ENCODE data around the gene SENP7.

SENP7 gene

DNA sequence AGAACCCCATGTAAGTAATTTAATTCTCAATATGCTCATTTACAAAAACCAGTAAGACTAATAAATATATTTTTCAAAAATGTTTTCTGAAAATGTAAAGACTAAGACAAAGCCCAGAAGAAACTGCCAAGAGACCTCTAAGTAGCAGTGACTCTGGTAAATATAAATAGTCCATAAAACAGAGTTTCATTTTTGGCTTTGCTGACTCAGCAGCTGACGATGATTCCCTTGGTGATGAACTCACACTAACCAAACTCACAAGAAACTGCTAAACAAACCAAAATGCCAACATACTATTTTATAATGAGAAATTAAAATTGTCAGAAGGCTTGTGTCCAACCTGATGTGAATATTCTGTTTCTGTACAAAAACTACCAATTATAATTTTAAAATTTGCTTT lies 161.2 kb downstream of the SENP7 start:
- DNase-seq (ENCODE audit: low read depth in 2 of 2) = peak; percentile 2 to 51
- no peak overlapping the region for H3K4me3 ChIP-seq (replicated peaks in 1 of 2; ENCODE audit: low read depth in 2 of 2, low read length in 2 of 2)
- TF ChIP-seq, protein P1, sequence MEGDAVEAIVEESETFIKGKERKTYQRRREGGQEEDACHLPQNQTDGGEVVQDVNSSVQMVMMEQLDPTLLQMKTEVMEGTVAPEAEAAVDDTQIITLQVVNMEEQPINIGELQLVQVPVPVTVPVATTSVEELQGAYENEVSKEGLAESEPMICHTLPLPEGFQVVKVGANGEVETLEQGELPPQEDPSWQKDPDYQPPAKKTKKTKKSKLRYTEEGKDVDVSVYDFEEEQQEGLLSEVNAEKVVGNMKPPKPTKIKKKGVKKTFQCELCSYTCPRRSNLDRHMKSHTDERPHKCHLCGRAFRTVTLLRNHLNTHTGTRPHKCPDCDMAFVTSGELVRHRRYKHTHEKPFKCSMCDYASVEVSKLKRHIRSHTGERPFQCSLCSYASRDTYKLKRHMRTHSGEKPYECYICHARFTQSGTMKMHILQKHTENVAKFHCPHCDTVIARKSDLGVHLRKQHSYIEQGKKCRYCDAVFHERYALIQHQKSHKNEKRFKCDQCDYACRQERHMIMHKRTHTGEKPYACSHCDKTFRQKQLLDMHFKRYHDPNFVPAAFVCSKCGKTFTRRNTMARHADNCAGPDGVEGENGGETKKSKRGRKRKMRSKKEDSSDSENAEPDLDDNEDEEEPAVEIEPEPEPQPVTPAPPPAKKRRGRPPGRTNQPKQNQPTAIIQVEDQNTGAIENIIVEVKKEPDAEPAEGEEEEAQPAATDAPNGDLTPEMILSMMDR (IDR thresholded peaks at IDR 0.05; ENCODE audit: low read depth, low read length) = no peak

- peak in 1 of 2 donors; percentile 4 for DNase-seq (ENCODE audit: low read depth in 2 of 2)
- TF ChIP-seq, protein P1 (IDR thresholded peaks at IDR 0.05; ENCODE audit: low read depth, low read length) = no peak
Measured at GRCh38 chr3:101340591-101340990, 172.4 kb downstream of the SENP7 start.

GRCh38 chr3:101333883-101334282 lies 179.1 kb downstream of the SENP7 start:
- no peak for DNase-seq (ENCODE audit: low read depth in 2 of 2)
- TF ChIP-seq, protein P1 (IDR thresholded peaks at IDR 0.05; ENCODE audit: low read depth, low read length) = no peak
- no peak overlapping the region for H3K4me3 ChIP-seq (replicated peaks in 1 of 2; ENCODE audit: low read depth in 2 of 2, low read length in 2 of 2)

More at GRCh38 chr3:101340591-101340990, 172.4 kb downstream of the SENP7 start:
- H3K4me3 ChIP-seq (replicated peaks in 1 of 2; ENCODE audit: low read depth in 2 of 2, low read length in 2 of 2) = no peak overlapping the region

GRCh38 chr3:101329016-101329673 lies 183.9 kb downstream of the SENP7 start:
- TF ChIP-seq, protein P1 (IDR thresholded peaks at IDR 0.05; ENCODE audit: low read depth, low read length) = no peak
- DNase-seq (ENCODE audit: low read depth in 2 of 2) = no peak
- H3K4me3 ChIP-seq (replicated peaks in 1 of 2; ENCODE audit: low read depth in 2 of 2, low read length in 2 of 2) = no peak overlapping the region

- DNase-seq (ENCODE audit: low read depth in 2 of 2) = no peak
- TF ChIP-seq, protein P1 (IDR thresholded peaks at IDR 0.05; ENCODE audit: low read depth, low read length) = no peak
- H3K4me3 ChIP-seq (replicated peaks in 1 of 2; ENCODE audit: low read depth in 2 of 2, low read length in 2 of 2) = no peak overlapping the region
Measured at GRCh38 chr3:101325393-101326134, 187.4 kb downstream of the SENP7 start.

- no peak within 1 kb of the TSS for H3K4me3 ChIP-seq (replicated peaks in 1 of 2; ENCODE audit: low read depth in 2 of 2, low read length in 2 of 2)
- TF ChIP-seq, protein P1 (IDR thresholded peaks at IDR 0.05; ENCODE audit: low read depth, low read length) = no peak
- DNase-seq (ENCODE audit: low read depth in 2 of 2) = no peak
Measured at GRCh38 chr3:101320475-101320874, 192.5 kb downstream of the SENP7 start, which contains the start of gene IMPG2. IMPG2 (minus strand) TSS chr3:101320575; CDS start chr3:101320372, 203 bp downstream.
